Measurements from ENCODE around the gene C6orf62. TPM values are rescaled to one million over a fixed set of nuclear protein-coding genes. Genes with fewer than 3 reads are reported as not detected.

The C6orf62 gene
- total and polyA plus RNA-seq, 4 donors: 29.6 to 58.6 (median 49.4) TPM

DNA sequence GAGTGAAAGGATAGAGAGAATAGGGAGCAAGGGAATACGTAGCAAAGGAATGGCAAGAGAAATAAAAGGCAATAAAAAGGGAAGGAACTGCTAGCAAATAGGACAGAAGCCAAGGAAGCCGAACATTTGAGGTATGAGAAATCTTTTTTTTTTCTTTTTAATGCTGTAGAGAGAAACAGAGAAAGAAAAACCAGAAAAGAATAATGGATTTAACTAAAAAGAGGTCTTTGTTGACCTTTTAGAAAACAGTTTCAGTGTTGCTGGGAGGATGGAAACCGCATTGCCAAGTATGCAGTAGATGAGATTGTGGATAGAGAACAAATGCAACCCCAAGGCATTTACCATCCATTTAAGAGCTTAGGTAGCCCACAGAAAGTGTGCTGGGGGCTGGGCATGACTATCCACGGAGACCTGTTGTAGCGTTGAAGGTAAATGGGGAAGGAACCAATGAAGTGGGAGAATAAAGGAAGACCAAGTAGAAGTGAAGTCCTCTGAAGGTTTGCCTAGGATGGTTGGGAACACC lies 23.3 kb upstream of the C6orf62 start:
- no peak for DNase-seq (ENCODE audit: low spot score)
- Histone ChIP-seq H3K9me3 (ENCODE audit: control insufficient read depth in 4 of 4, low read length in 3 of 4) (no peaks in the 10 kb centered on the region), H3K9ac (ENCODE audit: low read depth in 1 of 2, low read length in 2 of 2) (no peak overlapping the region), H3K4me1 (ENCODE audit: control insufficient read depth in 4 of 4, insufficient read depth in 4 of 4, low read length in 3 of 4) (no peaks in the 10 kb centered on the region), H3K4me3 (ENCODE audit: low read depth in 1 of 3, low read length in 3 of 3) (no peak overlapping the region), H3K27me3 (ENCODE audit: control insufficient read depth in 4 of 4, insufficient read depth in 4 of 4, low read length in 3 of 4) (no peaks in the 10 kb centered on the region), H3K27ac (ENCODE audit: low read depth in 1 of 2, low read length in 2 of 2) (no peak overlapping the region), H3K36me3 (ENCODE audit: control insufficient read depth in 4 of 4, insufficient read depth in 3 of 4, low read depth in 1 of 4, low read length in 3 of 4) (no peaks in the 10 kb centered on the region)
- TF ChIP-seq HNF4A (conservative IDR thresholded peaks at IDR 0.05): no peak
- TF ChIP-seq RAD21 (IDR thresholded peaks at IDR 0.05): no peak
- no peak for TF ChIP-seq YY1 (IDR thresholded peaks at IDR 0.05)
- no peak for TF ChIP-seq NR2F2 (IDR thresholded peaks at IDR 0.05)
- TF ChIP-seq SP1 (IDR thresholded peaks at IDR 0.05): no peak
- 87% methylated on average over 5 of the region's 5 CpGs for WGBS

DNA sequence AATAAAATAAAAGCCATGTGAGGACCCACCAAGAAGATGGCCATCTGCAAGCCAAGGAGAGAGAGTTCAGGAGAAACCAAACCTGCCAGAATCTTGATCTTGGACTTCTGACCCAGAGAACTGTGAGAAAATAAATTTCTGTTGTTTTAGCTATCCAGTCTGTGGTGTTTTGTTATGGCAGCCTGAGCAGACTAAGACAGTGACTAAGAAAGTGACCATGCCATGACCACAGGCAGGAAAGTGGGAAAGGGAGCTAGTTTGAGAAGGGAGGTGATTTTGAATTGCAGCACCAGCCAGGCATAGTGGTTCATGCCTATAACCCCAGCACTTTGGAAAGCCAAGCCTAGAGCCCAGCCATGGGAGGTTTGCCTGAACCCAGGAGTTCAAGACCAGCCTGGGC lies 21.9 kb upstream of the C6orf62 start:
- Histone ChIP-seq H3K36me3 (ENCODE audit: control insufficient read depth in 4 of 4, insufficient read depth in 3 of 4, low read depth in 1 of 4, low read length in 3 of 4) (no peaks in the 10 kb centered on the region), H3K4me3 (ENCODE audit: low read depth in 1 of 3, low read length in 3 of 3) (no peak overlapping the region), H3K27ac (ENCODE audit: low read depth in 1 of 2, low read length in 2 of 2) (no peak overlapping the region), H3K27me3 (ENCODE audit: control insufficient read depth in 4 of 4, insufficient read depth in 4 of 4, low read length in 3 of 4) (no peaks in the 10 kb centered on the region), H3K4me1 (ENCODE audit: control insufficient read depth in 4 of 4, insufficient read depth in 4 of 4, low read length in 3 of 4) (no peaks in the 10 kb centered on the region), H3K9me3 (ENCODE audit: control insufficient read depth in 4 of 4, low read length in 3 of 4) (no peaks in the 10 kb centered on the region), H3K9ac (ENCODE audit: low read depth in 1 of 2, low read length in 2 of 2) (no peak overlapping the region)
- no peak for DNase-seq (ENCODE audit: low spot score)
- TF ChIP-seq GABPA (IDR thresholded peaks at IDR 0.05 in 1 of 2, conservative IDR thresholded peaks at IDR 0.05 in 1 of 2) (no peak), RXRA (IDR thresholded peaks at IDR 0.05) (no peak), ATF3 (IDR thresholded peaks at IDR 0.05) (no peak), REST (IDR thresholded peaks at IDR 0.05) (no peak), TAF1 (conservative IDR thresholded peaks at IDR 0.05) (no peak), HNF4G (IDR thresholded peaks at IDR 0.05) (no peak), FOXA2 (IDR thresholded peaks at IDR 0.05) (no peak), EGR1 (IDR thresholded peaks at IDR 0.05; ENCODE audit: low read depth in 2 of 2) (no peak), FOXA1 (IDR thresholded peaks at IDR 0.05) (no peak)
- TF ChIP-seq, protein P1, sequence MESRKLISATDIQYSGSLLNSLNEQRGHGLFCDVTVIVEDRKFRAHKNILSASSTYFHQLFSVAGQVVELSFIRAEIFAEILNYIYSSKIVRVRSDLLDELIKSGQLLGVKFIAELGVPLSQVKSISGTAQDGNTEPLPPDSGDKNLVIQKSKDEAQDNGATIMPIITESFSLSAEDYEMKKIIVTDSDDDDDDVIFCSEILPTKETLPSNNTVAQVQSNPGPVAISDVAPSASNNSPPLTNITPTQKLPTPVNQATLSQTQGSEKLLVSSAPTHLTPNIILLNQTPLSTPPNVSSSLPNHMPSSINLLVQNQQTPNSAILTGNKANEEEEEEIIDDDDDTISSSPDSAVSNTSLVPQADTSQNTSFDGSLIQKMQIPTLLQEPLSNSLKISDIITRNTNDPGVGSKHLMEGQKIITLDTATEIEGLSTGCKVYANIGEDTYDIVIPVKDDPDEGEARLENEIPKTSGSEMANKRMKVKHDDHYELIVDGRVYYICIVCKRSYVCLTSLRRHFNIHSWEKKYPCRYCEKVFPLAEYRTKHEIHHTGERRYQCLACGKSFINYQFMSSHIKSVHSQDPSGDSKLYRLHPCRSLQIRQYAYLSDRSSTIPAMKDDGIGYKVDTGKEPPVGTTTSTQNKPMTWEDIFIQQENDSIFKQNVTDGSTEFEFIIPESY (IDR thresholded peaks at IDR 0.05): no peak
- TF ChIP-seq, protein P2, sequence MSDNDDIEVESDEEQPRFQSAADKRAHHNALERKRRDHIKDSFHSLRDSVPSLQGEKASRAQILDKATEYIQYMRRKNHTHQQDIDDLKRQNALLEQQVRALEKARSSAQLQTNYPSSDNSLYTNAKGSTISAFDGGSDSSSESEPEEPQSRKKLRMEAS (IDR thresholded peaks at IDR 0.05): no peak
- TF ChIP-seq, protein P3, sequence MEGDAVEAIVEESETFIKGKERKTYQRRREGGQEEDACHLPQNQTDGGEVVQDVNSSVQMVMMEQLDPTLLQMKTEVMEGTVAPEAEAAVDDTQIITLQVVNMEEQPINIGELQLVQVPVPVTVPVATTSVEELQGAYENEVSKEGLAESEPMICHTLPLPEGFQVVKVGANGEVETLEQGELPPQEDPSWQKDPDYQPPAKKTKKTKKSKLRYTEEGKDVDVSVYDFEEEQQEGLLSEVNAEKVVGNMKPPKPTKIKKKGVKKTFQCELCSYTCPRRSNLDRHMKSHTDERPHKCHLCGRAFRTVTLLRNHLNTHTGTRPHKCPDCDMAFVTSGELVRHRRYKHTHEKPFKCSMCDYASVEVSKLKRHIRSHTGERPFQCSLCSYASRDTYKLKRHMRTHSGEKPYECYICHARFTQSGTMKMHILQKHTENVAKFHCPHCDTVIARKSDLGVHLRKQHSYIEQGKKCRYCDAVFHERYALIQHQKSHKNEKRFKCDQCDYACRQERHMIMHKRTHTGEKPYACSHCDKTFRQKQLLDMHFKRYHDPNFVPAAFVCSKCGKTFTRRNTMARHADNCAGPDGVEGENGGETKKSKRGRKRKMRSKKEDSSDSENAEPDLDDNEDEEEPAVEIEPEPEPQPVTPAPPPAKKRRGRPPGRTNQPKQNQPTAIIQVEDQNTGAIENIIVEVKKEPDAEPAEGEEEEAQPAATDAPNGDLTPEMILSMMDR (IDR thresholded peaks at IDR 0.05; ENCODE audit: low read depth, low read length, missing input control): no peak

All from liver (tissue), 9 donors.